Measurements from ENCODE around the gene CST3. TPM values are rescaled to one million over a fixed set of nuclear protein-coding genes. Genes with fewer than 3 reads are reported as not detected.
"Not testable (repeated sequence)": the region's sequence is repeated elsewhere in the genome, so short reads cannot be mapped to it uniquely, and the experiment has no call there.

CST3 gene
- total and polyA plus RNA-seq, 2 experiments from 2014 or later = 921 to 2,850 TPM

DNA sequence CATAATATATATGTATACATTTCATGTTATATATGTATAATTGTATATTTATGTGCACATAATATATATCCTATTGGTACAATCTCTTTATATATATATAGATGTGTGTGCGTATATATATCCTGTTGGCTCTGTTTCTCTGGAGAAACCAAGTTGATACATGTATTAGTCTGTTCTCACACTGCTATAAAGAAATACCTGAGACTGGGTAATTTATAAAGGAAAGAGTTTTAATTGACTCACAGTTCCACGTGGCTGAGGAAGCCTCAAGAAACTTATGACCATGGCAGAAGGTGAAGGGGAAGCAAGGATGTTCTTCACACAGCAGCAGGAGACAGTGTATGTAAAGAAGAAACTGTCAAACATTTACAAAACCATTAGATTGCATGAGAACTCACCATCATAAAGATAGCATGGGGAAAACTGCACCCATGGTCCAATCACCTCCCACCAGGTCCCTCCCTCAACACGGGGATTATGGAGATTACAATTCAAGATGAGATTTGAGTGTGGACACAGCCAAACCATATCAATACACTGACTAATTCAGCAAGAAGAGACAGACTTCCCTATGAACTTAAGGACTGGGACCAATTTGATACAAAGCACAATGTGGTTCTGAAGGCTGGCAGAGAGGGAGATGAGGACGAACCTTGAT, 14.0 kb downstream of the CST3 start:
- H3K27ac ChIP-seq = peak overlapping the region; percentile 92
- H4K20me1 ChIP-seq (ENCODE audit: insufficient read depth, poor library complexity, severe bottlenecking) = no peaks in the 10 kb centered on the region
- WGBS (ENCODE audit: low lambda C conversion rate, missing lambda C conversion rate) = 49% methylated on average over 4 of the region's 4 CpGs
- H2AFZ ChIP-seq = no peak overlapping the region
- TF ChIP-seq EZH2phosphoT487 (IDR thresholded peaks at IDR 0.05; ENCODE audit: low read depth, severe bottlenecking, unreplicated experiment) = no peak
- no peak for TF ChIP-seq EZH2 (IDR thresholded peaks at IDR 0.05; ENCODE audit: borderline replicate concordance)
- TF ChIP-seq, protein P1, sequence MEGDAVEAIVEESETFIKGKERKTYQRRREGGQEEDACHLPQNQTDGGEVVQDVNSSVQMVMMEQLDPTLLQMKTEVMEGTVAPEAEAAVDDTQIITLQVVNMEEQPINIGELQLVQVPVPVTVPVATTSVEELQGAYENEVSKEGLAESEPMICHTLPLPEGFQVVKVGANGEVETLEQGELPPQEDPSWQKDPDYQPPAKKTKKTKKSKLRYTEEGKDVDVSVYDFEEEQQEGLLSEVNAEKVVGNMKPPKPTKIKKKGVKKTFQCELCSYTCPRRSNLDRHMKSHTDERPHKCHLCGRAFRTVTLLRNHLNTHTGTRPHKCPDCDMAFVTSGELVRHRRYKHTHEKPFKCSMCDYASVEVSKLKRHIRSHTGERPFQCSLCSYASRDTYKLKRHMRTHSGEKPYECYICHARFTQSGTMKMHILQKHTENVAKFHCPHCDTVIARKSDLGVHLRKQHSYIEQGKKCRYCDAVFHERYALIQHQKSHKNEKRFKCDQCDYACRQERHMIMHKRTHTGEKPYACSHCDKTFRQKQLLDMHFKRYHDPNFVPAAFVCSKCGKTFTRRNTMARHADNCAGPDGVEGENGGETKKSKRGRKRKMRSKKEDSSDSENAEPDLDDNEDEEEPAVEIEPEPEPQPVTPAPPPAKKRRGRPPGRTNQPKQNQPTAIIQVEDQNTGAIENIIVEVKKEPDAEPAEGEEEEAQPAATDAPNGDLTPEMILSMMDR (IDR thresholded peaks at IDR 0.05; ENCODE audit: poor library complexity) = no peak
- no peaks in the 10 kb centered on the region for H3K9me2 ChIP-seq (replicated peaks; ENCODE audit: insufficient read depth)
- H3K79me2 ChIP-seq = no peaks in the 10 kb centered on the region
- no peaks in the 10 kb centered on the region for H3K36me3 ChIP-seq (replicated peaks; ENCODE audit: insufficient read depth, low read depth)
- H3K9me3 ChIP-seq (ENCODE audit: low read depth) = no peaks in the 10 kb centered on the region
- H3K4me3 ChIP-seq = no peak overlapping the region
- no peaks in the 10 kb centered on the region for H3K27me3 ChIP-seq
- peak; percentile 44 for DNase-seq (ENCODE audit: low spot score)
- peak overlapping the region; percentile 35 for H3K4me2 ChIP-seq
- H3K4me1 ChIP-seq (ENCODE audit: insufficient read depth) = peaks cover 10% of the 10 kb centered on the region

DNA sequence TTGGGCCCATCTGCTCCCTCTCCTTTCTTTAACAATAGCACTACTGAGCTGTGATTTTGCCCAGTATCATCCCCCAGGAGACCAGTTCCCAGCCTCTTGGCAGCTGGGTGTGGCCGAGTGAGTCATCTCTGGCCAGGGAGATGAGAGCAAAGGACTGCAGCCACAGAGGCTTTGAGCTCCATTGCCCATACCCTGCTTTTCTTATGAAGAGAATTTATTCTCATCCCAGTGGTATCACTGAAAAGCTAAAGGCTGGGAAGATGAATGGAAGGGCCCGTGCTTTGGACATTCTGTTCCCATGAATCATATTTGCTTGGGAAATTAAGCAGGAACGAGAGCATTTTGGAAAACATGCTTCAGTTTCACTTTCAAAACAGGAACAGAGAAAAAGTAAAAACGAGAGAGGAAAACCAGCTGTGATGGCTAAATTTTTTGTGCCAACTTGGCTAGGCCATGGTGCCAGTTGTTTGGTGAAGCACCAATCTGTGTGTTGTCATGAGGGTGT, 14.9 kb downstream of the CST3 start:
- H3K79me2 ChIP-seq = no peaks in the 10 kb centered on the region
- peak; percentile 83 for DNase-seq (ENCODE audit: low spot score)
- no peaks in the 10 kb centered on the region for H3K9me2 ChIP-seq (replicated peaks; ENCODE audit: insufficient read depth)
- no peaks in the 10 kb centered on the region for H3K36me3 ChIP-seq (replicated peaks; ENCODE audit: insufficient read depth, low read depth)
- no peak overlapping the region for H2AFZ ChIP-seq
- 41% methylated on average over 4 of the region's 4 CpGs for WGBS (ENCODE audit: low lambda C conversion rate, missing lambda C conversion rate)
- no peaks in the 10 kb centered on the region for H4K20me1 ChIP-seq (ENCODE audit: insufficient read depth, poor library complexity, severe bottlenecking)
- TF ChIP-seq EZH2phosphoT487 (IDR thresholded peaks at IDR 0.05; ENCODE audit: low read depth, severe bottlenecking, unreplicated experiment) (no peak), EZH2 (IDR thresholded peaks at IDR 0.05; ENCODE audit: borderline replicate concordance) (no peak)
- TF ChIP-seq, protein P1 (IDR thresholded peaks at IDR 0.05; ENCODE audit: poor library complexity) = no peak
- H3K27me3 ChIP-seq = no peaks in the 10 kb centered on the region
- peak overlapping the region; percentile 35 for H3K4me2 ChIP-seq
- H3K4me3 ChIP-seq = no peak overlapping the region
- H3K9me3 ChIP-seq (ENCODE audit: low read depth) = no peaks in the 10 kb centered on the region
- peak overlapping the region; percentile 92 for H3K27ac ChIP-seq
- H3K4me1 ChIP-seq (ENCODE audit: insufficient read depth) = peaks cover 6% of the 10 kb centered on the region

DNA sequence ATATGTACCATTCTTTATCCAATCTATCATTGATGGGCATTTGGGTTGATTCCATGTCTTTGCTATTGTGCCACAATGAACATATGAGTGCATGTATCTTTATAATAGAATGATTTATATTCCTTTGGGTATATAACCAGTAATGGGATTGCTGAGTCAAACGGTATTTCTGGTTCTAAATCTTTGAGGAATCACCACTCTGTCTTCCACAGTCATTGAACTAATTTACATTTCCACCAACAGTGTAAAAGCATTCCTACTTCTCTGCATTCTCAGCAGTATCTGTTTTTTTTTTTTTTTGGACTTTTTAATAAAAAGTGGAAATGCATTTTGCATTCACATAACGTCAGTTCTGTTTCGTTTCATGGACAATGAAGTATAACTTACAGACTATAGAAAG, 15.4 kb downstream of the CST3 start:
- not testable (repeated sequence) for H3K36me3 ChIP-seq (replicated peaks; ENCODE audit: insufficient read depth, low read depth); H2AFZ ChIP-seq; H4K20me1 ChIP-seq (ENCODE audit: insufficient read depth, poor library complexity, severe bottlenecking); H3K79me2 ChIP-seq; H3K4me3 ChIP-seq; H3K27me3 ChIP-seq; H3K4me1 ChIP-seq (ENCODE audit: insufficient read depth); H3K9me2 ChIP-seq (replicated peaks; ENCODE audit: insufficient read depth); H3K9me3 ChIP-seq (ENCODE audit: low read depth); DNase-seq (ENCODE audit: low spot score)
- peak overlapping the region; percentile 92 for H3K27ac ChIP-seq
- H3K4me2 ChIP-seq = peak overlapping the region; percentile 35
- WGBS (ENCODE audit: low lambda C conversion rate, missing lambda C conversion rate) = 80% methylated on average over 3 of the region's 3 CpGs

DNA sequence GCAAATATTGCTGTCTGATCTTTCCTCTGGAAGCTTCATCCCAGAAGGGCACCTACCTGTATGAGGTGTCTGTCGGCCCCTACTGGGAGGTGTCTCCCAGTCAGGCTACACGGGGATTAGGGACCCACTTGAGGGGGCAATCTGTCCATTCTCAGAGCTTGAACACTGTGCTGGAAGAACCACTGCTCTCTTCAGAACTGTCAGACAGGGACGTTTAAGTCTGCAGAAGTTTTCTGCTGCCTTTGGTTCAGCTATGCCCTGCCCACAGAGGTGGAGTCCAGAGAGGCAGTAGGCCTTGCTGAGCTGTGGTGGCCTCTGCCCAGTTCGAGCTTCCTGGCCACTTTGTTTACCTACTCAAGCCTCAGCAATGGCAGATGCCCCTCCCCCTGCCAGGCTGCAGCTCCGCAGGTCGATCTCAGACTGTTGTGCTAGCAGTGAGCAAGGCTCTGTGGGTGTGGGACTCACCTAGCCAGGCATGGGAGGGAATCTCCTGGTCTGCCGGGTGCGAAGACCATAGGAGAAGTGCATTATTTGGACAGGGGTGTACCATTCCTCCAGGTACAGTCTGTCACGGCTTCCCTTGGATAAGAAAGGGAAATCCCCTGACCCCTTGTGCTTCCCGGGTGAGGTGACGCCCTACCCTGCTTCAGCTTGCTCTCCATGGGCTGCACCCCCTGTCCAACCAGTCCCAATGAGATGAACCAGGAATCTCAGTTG, 16.9 kb downstream of the CST3 start:
- not testable (repeated sequence) for H3K79me2 ChIP-seq; H3K9me3 ChIP-seq (ENCODE audit: low read depth); H4K20me1 ChIP-seq (ENCODE audit: insufficient read depth, poor library complexity, severe bottlenecking); H3K4me1 ChIP-seq (ENCODE audit: insufficient read depth); H3K36me3 ChIP-seq (replicated peaks; ENCODE audit: insufficient read depth, low read depth); H2AFZ ChIP-seq; H3K4me3 ChIP-seq; H3K27me3 ChIP-seq; H3K9me2 ChIP-seq (replicated peaks; ENCODE audit: insufficient read depth); H3K4me2 ChIP-seq
- H3K27ac ChIP-seq = peak overlapping the region; percentile 52
- 65% methylated on average over 11 of the region's 11 CpGs for WGBS (ENCODE audit: low lambda C conversion rate, missing lambda C conversion rate)
- DNase-seq (ENCODE audit: low spot score) = peak; percentile 23
